HG02981 (cell line): Measurements from ENCODE around the gene FOXP1.

ENCODE experiments used
- ATAC-seq: cut with Tn5 transposase; IDR thresholded peaks from one replicate; pipeline ENCODE4 v1.9.1; 2021; ENCODE audit warnings: mild to moderate bottlenecking, moderate library complexity; ENCODE audit not compliant: unreplicated experiment

The FOXP1 gene

GRCh38 chr3:71288269-71288930 is 295.1 kb downstream of the FOXP1 start:
- no peak for ATAC-seq

GRCh38 chr3:71285086-71285485 is 298.4 kb downstream of the FOXP1 start:
- ATAC-seq, result no peak

- no peak for ATAC-seq
Measured at GRCh38 chr3:71282976-71283375, 300.6 kb downstream of the FOXP1 start.

GRCh38 chr3:71281280-71281679 is 302.2 kb downstream of the FOXP1 start:
- no peak for ATAC-seq

- ATAC-seq, result no peak
Measured at GRCh38 chr3:71277341-71277740, 306.2 kb downstream of the FOXP1 start.

GRCh38 chr3:71276531-71276930 is 307.0 kb downstream of the FOXP1 start:
- no peak for ATAC-seq

DNA sequence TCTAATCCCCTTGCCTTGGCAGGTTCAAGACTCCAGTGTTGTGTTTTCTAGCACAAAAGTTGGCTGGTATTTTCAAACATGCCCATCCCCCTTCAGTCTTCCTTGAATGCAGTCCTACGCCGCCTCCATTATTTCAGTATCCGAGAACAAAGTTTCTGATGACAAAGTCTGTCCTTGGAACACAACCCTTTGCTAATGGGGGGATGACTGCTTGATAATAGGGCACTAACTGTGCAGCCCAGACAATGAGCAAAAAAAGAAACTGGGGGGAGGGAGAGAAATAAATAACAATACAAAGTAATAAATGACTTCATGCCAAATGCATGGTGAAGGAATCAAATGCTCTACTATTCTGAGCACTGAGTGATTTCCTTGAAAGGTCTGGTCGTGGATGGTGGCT is 310.1 kb downstream of the FOXP1 start:
- ATAC-seq, result no peak

GRCh38 chr3:71271596-71271995 is 311.9 kb downstream of the FOXP1 start:
- ATAC-seq, result no peak

GRCh38 chr3:71269906-71270305 is 313.6 kb downstream of the FOXP1 start:
- no peak for ATAC-seq

- ATAC-seq, result no peak
Measured at GRCh38 chr3:71268462-71268999, 315.0 kb downstream of the FOXP1 start.

DNA sequence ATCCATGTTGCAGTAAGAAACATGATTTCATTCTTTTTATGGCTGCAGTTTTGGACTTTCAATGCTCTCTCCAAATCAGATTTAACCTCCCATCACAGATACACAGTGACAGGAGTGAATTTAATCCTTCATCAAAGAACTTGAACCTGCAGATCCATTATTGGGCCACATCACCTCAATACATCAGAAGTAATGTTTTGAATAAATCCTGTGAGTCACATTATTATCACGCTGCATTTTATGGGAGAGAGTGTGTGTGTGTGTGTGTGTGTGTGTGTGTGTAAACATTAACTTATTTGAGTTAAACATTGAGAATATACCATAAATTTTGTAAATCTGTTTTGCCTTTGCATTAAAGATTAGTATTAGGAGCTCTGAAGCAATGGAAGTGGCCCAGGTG is 316.7 kb downstream of the FOXP1 start:
- no peak for ATAC-seq

DNA sequence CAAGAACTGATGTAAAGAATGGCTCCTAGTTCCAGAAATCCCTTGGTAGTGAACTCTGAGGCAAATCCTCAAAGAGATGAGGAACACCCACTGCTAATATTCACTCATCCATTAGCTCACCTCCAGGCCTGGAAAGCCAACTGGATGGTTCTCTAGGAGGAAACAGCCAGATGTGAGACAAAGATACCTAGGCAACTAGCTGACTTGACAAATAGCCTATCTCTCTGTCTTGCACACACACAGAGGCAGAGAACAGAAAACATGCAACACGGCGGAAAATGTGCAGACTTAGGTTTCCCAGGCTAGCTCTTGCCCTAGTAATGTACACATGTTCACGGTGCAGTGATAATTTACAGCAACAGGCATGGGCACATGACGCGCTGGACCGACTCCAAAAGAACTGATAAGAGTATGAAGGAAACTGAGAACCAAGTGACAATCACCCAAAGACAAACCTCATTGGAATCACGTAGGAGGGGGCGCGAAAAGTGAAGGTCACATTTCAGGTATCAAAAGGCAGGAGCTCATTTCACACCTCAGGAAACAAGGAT is 318.1 kb downstream of the FOXP1 start:
- ATAC-seq, result no peak

DNA sequence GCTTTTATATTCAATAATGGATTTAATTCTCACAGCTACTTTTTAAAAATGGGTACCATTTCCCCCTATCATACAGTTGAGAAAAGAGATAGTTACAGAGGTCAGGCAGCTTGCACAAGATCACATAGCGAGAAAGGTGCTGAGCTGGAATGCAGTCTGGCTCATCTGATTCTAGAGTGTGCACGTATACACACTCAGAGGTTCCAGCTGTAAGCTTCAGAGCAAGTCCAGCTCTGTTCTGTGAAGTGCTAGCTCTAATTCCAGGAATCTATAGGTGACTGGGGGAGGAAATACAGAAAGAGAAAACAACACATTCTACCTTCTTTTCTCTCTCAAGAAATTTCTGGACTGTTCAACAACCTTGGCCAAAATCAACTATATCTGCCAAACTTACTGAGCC is 318.7 kb downstream of the FOXP1 start:
- no peak for ATAC-seq

DNA sequence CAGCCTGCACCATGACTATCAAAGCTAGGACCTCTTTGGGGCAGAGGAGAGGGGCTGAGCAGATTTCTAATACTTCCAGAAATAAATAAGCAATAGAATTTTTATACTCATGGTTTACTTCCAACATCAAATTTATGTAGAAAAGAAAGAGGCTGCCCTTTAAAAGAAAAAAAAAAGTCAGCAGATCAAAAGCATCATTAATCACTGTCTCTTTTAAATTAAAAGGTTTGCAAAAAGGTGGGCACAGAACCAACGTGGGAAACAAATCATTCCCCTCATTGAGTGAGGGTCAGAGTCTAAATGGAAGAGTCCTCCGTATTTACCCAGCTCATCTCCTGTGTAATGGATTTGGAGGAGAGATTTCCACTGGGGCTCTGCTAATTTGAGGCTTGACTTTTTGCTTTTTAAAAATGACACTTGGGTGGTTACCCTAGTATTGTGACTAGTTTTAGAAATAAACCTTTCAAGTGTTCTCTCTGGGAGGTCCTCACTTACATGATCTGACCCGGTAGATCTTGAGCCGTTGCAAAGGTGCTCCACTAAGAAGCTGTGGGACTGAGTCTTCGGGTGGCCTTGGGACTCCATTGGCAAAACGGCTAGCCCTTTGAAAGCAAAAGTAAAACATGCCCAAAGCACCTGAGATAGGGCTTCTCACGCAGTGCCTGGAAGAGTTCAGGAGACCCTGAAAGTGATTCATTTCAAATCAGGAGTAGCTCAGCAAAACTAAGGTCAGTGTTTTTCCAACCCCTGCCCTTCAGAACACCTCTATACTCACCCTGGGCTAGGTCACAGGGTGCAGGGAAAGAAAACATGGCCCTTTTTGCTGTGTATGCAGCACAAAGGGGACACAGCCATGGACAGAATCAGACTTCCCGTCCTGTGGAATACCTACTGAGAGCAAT is 320.9 kb downstream of the FOXP1 start:
- ATAC-seq, result no peak

GRCh38 chr3:71260782-71261181 is 322.7 kb downstream of the FOXP1 start:
- ATAC-seq, result no peak

- ATAC-seq, result no peak
Measured at GRCh38 chr3:71258526-71258925, 325.0 kb downstream of the FOXP1 start.

DNA sequence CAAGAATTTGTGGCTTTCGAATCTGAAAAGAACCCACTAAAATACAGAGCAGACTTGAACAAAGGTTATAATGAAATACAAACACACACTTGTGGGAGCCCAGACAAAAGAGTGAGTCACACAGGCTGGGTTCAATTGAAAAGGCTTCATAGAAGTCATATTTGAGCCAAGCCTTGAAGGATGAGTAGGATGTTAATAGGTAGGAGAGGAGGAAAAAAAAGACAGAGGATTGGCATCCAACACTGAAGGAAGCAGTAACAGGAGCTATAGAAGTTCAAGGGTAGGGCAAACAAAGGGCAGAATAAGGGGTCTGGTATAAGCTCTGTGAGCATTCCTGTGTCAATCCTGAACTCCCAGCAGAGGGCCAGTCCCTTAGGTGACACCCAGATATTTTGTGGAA is 325.4 kb downstream of the FOXP1 start:
- ATAC-seq, result no peak

GRCh38 chr3:71255498-71255897 is 328.0 kb downstream of the FOXP1 start:
- no peak for ATAC-seq

DNA sequence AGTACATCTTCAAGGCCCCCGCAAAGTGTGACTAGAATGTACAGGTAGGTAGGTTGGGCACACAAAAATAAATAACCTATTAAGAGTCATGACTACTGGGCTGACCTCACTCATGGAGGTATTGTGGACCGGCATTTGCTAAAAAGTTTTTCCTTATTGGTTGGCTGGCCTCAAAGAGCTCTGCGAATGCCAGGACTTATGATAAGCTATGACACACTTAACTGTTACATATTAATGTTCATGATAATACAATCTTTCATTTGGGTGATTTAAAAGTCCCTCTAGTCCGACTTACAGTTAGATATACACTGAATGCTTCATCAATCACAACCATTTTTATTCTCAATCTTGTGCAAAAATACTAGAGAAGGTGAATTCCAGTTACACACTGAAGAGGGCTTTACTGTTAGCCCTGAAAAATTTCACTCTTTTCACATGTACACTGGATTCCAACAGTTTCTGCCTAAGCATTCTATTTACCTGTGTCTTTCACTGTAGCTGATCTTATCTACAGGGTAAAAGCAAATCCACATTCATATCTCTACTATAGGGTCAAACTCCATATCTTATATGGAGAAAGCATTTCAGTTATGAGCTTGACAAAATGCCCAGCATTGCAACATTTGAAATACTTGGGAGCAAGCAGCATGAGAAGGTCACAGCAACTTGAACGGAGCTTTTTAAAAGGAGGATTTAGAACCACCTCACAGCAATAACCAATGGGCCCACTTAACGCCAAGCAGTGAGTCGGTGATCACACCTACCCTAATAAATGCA is 329.1 kb downstream of the FOXP1 start:
- no peak for ATAC-seq

- no peak for ATAC-seq
Measured at GRCh38 chr3:71253169-71253568, 330.4 kb downstream of the FOXP1 start.

- ATAC-seq, result no peak
Measured at GRCh38 chr3:71252466-71252865, 331.1 kb downstream of the FOXP1 start.
